ENCODE measurements around the gene IL17RD.

Gene IL17RD

GRCh38 chr3:57043518-57043917, 121.6 kb downstream of the IL17RD start:
- TF ChIP-seq CTCF (IDR thresholded peaks at IDR 0.05; ENCODE audit: low read depth, low read length, poor library complexity, severe bottlenecking) (no peak), EZH2phosphoT487 (IDR thresholded peaks at IDR 0.05; ENCODE audit: borderline replicate concordance, low read length) (no peak)

GRCh38 chr3:57041674-57042073, 123.5 kb downstream of the IL17RD start:
- H4K20me1 ChIP-seq (ENCODE audit: control insufficient read depth, insufficient read depth, low read depth, low read length) = no peaks in the 10 kb centered on the region
- TF ChIP-seq EZH2phosphoT487 (IDR thresholded peaks at IDR 0.05; ENCODE audit: borderline replicate concordance, low read length) (no peak), CTCF (IDR thresholded peaks at IDR 0.05; ENCODE audit: low read depth, low read length, poor library complexity, severe bottlenecking) (no peak)
- no peaks in the 10 kb centered on the region for H3K4me1 ChIP-seq (ENCODE audit: control insufficient read depth, low read length)
- no peaks in the 10 kb centered on the region for H3K9me2 ChIP-seq (replicated peaks; ENCODE audit: control insufficient read depth, low read length)
- peaks cover 4% of the 10 kb centered on the region for H3K27me3 ChIP-seq (ENCODE audit: control insufficient read depth, low read length)
- H3K9me3 ChIP-seq (ENCODE audit: control insufficient read depth, insufficient read depth, low read length) = no peaks in the 10 kb centered on the region
- no peaks in the 10 kb centered on the region for H3F3A ChIP-seq (ENCODE audit: control insufficient read depth, insufficient read depth)
- H3K4me2 ChIP-seq (ENCODE audit: low read length) = no peak overlapping the region
- H3K27ac ChIP-seq (ENCODE audit: low read depth, low read length) = no peak overlapping the region
- H3K79me2 ChIP-seq (ENCODE audit: control insufficient read depth, low read length) = no peaks in the 10 kb centered on the region
- H3K36me3 ChIP-seq (ENCODE audit: control insufficient read depth, low read length) = no peaks in the 10 kb centered on the region
- no peak overlapping the region for H3K4me3 ChIP-seq (ENCODE audit: low read length)

More at GRCh38 chr3:57043518-57043917, 121.6 kb downstream of the IL17RD start:
- H3K4me3 ChIP-seq (ENCODE audit: low read length) = no peak overlapping the region
- peaks cover 7% of the 10 kb centered on the region for H3K4me1 ChIP-seq (ENCODE audit: control insufficient read depth, low read length)
- no peak overlapping the region for H3K4me2 ChIP-seq (ENCODE audit: low read length)
- H3K9me2 ChIP-seq (replicated peaks; ENCODE audit: control insufficient read depth, low read length) = no peaks in the 10 kb centered on the region
- no peaks in the 10 kb centered on the region for H3K36me3 ChIP-seq (ENCODE audit: control insufficient read depth, low read length)
- peaks cover 6% of the 10 kb centered on the region for H3K27me3 ChIP-seq (ENCODE audit: control insufficient read depth, low read length)
- no peaks in the 10 kb centered on the region for H3K9me3 ChIP-seq (ENCODE audit: control insufficient read depth, insufficient read depth, low read length)
- no peaks in the 10 kb centered on the region for H3K79me2 ChIP-seq (ENCODE audit: control insufficient read depth, low read length)
- H4K20me1 ChIP-seq (ENCODE audit: control insufficient read depth, insufficient read depth, low read depth, low read length) = no peaks in the 10 kb centered on the region
- H3K27ac ChIP-seq (ENCODE audit: low read depth, low read length) = no peak overlapping the region
- no peaks in the 10 kb centered on the region for H3F3A ChIP-seq (ENCODE audit: control insufficient read depth, insufficient read depth)
